HG03135 (cell line): ENCODE measurements around the gene C14orf132.

Experiments
- ATAC-seq: cut with Tn5 transposase; IDR thresholded peaks from one replicate; pipeline ENCODE4 v1.9.1; 2021; ENCODE audit warnings: mild to moderate bottlenecking, moderate library complexity; ENCODE audit not compliant: unreplicated experiment

C14orf132 gene

GRCh38 chr14:96114002-96114401 lies 74.8 kb downstream of the C14orf132 start:
- ATAC-seq: no peak

- no peak for ATAC-seq
Measured at GRCh38 chr14:96117101-96117897, 78.1 kb downstream of the C14orf132 start.

- no peak for ATAC-seq
Measured at GRCh38 chr14:96117960-96118359, 78.8 kb downstream of the C14orf132 start.

- ATAC-seq: no peak
Measured at GRCh38 chr14:96118391-96118790, 79.2 kb downstream of the C14orf132 start.

GRCh38 chr14:96119947-96120346 lies 80.8 kb downstream of the C14orf132 start:
- ATAC-seq: no peak

- ATAC-seq: no peak
Measured at GRCh38 chr14:96120392-96120791, 81.2 kb downstream of the C14orf132 start.

GRCh38 chr14:96120941-96121340 lies 81.8 kb downstream of the C14orf132 start:
- ATAC-seq: no peak

- ATAC-seq: no peak
Measured at GRCh38 chr14:96121660-96122395, 82.7 kb downstream of the C14orf132 start.

GRCh38 chr14:96122496-96122895 lies 83.3 kb downstream of the C14orf132 start:
- ATAC-seq: no peak

- ATAC-seq: no peak
Measured at GRCh38 chr14:96125536-96125935, 86.4 kb downstream of the C14orf132 start.

GRCh38 chr14:96126339-96126782 lies 87.2 kb downstream of the C14orf132 start:
- no peak for ATAC-seq

- ATAC-seq: no peak
Measured at GRCh38 chr14:96126783-96127271, 87.7 kb downstream of the C14orf132 start.

- ATAC-seq: no peak
Measured at GRCh38 chr14:96129128-96129736, 90.1 kb downstream of the C14orf132 start.

- ATAC-seq: no peak
Measured at GRCh38 chr14:96130391-96130790, 91.2 kb downstream of the C14orf132 start.

- ATAC-seq: no peak
Measured at GRCh38 chr14:96130854-96131253, 91.7 kb downstream of the C14orf132 start.

- ATAC-seq: no peak
Measured at GRCh38 chr14:96131836-96132235, 92.7 kb downstream of the C14orf132 start.

GRCh38 chr14:96134508-96134907 lies 95.3 kb downstream of the C14orf132 start:
- no peak for ATAC-seq

GRCh38 chr14:96135285-96135684 lies 96.1 kb downstream of the C14orf132 start:
- ATAC-seq: no peak

- no peak for ATAC-seq
Measured at GRCh38 chr14:96136371-96137005, 97.3 kb downstream of the C14orf132 start.

- ATAC-seq: no peak
Measured at GRCh38 chr14:96138241-96138640, 99.1 kb downstream of the C14orf132 start.

- ATAC-seq: no peak
Measured at GRCh38 chr14:96139169-96139568, 100.0 kb downstream of the C14orf132 start.
